GM06990 (cell line): ENCODE results near the gene BBS9.

Experiments
- DNase-seq: peaks from one replicate; pipeline ENCODE4 v3.0.0-alpha.2; 2011; ENCODE audit not compliant: insufficient read length; ENCODE audit errors: extremely low read depth
- H3K27me3 ChIP-seq: replicated peaks from 2 replicates; pipeline ENCODE4 v1.6.0; 2011; ENCODE audit warnings: low read length; ENCODE audit not compliant: control insufficient read depth, insufficient read depth
- H3K36me3 ChIP-seq: 2 replicates; pipeline ENCODE4 v1.5.1; 2011; ENCODE audit warnings: low read length; ENCODE audit not compliant: control insufficient read depth, insufficient read depth
- H3K4me3 ChIP-seq: replicated peaks from 2 replicates; pipeline ENCODE4 v1.5.1; 2011; ENCODE audit warnings: low read depth, mild to moderate bottlenecking, control low read depth, low read length
- TF ChIP-seq, protein P1 (sequence below): IDR thresholded peaks from 2 replicates; pipeline ENCODE4 v1.5.1; 2011; ENCODE audit warnings: low read length, control low read depth, mild to moderate bottlenecking, inconsistent platforms; ENCODE audit not compliant: insufficient read depth, poor library complexity, severe bottlenecking

BBS9 gene

DNA sequence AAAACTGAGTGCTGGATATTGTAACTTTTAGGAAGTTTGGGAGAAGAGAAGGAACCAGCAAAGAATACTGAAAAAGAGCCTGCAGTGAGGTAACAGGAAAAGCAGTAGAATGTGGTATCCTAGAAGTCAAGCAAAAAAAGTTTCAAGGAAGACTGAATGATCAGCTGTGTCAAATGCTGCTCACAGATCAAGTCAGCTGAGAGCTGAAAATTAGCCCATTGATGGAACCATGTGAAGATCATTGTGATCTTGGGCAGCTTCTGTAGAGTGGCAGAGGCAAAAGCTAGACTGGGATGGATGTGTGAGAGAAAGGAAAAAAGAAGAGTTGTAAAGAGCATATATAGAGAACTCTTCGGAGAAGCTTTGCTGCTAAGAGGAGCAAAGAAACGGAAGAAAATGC is 460.5 kb downstream of the BBS9 start:
- no peaks in the 10 kb centered on the region for H3K27me3 ChIP-seq
- no peaks in the 10 kb centered on the region for H3K36me3 ChIP-seq
- DNase-seq, result no peak
- no peak overlapping the region for H3K4me3 ChIP-seq
- TF ChIP-seq, protein P1, sequence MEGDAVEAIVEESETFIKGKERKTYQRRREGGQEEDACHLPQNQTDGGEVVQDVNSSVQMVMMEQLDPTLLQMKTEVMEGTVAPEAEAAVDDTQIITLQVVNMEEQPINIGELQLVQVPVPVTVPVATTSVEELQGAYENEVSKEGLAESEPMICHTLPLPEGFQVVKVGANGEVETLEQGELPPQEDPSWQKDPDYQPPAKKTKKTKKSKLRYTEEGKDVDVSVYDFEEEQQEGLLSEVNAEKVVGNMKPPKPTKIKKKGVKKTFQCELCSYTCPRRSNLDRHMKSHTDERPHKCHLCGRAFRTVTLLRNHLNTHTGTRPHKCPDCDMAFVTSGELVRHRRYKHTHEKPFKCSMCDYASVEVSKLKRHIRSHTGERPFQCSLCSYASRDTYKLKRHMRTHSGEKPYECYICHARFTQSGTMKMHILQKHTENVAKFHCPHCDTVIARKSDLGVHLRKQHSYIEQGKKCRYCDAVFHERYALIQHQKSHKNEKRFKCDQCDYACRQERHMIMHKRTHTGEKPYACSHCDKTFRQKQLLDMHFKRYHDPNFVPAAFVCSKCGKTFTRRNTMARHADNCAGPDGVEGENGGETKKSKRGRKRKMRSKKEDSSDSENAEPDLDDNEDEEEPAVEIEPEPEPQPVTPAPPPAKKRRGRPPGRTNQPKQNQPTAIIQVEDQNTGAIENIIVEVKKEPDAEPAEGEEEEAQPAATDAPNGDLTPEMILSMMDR, result no peak

DNA sequence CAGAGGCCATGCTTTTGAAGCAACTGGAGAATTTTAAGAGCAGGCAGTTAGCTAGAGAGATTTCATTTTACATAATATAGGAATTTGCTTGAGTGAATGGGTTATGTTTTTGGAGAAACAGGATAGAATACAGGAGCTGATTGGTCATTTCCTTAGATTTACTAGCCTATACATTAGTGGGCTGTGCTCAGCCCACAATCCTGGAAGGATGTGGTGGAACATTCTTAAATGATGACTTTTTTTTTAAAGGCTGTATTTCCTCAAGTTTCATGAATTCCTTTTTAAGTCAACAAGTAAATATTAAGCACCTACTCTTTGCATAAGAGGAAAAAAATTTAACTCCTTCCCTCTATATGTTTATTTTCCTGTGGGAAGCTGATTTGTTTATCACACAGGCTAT is 461.6 kb downstream of the BBS9 start:
- no peaks in the 10 kb centered on the region for H3K27me3 ChIP-seq
- no peak overlapping the region for H3K4me3 ChIP-seq
- TF ChIP-seq, protein P1, result no peak
- no peaks in the 10 kb centered on the region for H3K36me3 ChIP-seq
- no peak for DNase-seq

DNA sequence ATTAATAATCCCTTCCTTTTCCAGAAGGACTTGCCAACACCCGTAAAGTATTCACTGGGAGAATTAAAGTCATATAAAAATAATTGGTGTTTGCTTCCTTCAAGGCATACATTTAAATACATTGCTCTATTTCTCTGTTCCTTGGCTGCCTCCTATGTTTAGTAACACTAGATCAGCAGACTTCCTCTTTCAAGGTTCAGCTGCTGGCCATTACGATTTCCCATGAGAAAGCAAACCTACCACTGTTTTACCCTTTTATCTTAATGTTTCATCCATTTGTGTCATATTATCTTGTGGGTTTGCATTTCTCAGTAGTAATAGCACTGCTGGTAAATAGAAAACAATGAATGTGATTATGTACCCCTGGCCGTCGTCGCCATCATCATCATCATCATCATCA is 462.1 kb downstream of the BBS9 start:
- TF ChIP-seq, protein P1, result no peak
- Histone ChIP-seq H3K4me3 (no peak overlapping the region), H3K27me3 (no peaks in the 10 kb centered on the region), H3K36me3 (no peaks in the 10 kb centered on the region)
- DNase-seq, result no peak

DNA sequence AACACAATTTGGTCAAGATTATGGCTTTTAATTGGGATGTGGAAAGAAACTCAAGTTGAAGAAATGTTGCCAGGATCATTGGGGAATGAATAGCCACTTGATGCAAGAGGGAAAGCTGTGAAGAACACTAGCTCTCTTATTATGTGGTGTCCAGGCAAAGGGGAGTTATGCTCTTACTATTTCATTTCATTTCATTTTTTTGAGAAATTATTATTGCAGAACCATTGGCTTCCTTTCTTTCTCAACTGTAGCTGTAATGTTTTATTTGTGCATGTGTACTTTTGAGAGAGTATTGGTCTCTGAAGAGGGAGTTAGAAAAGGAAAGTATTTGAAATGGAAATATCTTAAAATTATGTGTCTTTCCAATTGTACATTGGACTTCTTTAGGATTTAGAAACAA is 463.4 kb downstream of the BBS9 start:
- H3K36me3 ChIP-seq, result no peaks in the 10 kb centered on the region
- no peak for DNase-seq
- TF ChIP-seq, protein P1, result no peak
- H3K27me3 ChIP-seq, result no peaks in the 10 kb centered on the region
- no peak overlapping the region for H3K4me3 ChIP-seq

DNA sequence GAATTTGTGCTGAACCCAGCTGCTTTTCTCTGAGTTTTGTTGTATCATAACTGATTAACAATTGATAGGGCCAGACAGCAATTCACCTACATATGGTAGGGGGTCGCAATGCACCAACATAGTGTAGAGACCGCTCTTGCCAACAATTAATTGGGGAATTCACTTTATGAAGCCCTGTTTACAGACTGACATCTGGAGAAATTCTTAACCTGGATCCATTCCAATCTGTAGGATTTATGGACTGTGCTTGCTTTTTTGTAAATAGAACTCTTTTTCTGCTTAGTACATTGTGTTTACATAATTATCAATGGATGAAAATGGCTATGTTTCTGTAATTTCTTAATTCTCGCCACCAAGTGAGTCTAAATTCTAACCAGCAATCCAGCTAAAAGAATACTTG is 464.2 kb downstream of the BBS9 start:
- TF ChIP-seq, protein P1, result no peak
- DNase-seq, result no peak
- H3K4me3 ChIP-seq, result no peak overlapping the region
- no peaks in the 10 kb centered on the region for H3K27me3 ChIP-seq
- H3K36me3 ChIP-seq, result no peaks in the 10 kb centered on the region

DNA sequence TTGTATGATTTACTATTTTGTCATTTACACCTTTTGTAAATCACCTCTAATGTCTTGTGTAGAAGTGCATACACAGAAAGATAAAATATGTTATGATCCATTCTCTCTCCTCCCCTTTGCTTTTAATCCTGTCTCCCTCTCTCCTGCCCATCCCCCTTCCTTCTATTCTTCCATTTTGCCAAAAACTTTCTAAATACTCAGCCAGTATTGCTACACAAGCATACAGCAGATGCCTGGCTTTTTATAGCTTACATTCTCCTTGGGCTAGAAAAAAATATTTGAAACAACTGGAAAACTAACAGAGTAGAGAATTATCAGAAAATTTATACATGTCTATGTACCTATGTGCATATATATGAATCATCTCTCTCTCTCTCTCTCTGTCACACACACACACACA is 467.3 kb downstream of the BBS9 start:
- no peak for DNase-seq
- Histone ChIP-seq H3K27me3 (no peaks in the 10 kb centered on the region), H3K4me3 (no peak overlapping the region), H3K36me3 (no peaks in the 10 kb centered on the region)
- TF ChIP-seq, protein P1, result no peak
